Hepatocyte (in vitro differentiated cells): ENCODE results near the gene CALML3. TPM values are rescaled to one million over a fixed set of nuclear protein-coding genes. Genes with fewer than 3 reads are reported as not detected.

Source experiments
- DNase-seq: peaks from one replicate; pipeline ENCODE4 v3.0.0-alpha.2; 2016; ENCODE audit warnings: low spot score
- H2AFZ ChIP-seq: fragments of 200-600 bp; sonication (generic); 2 replicates; pipeline ENCODE4 v1.6.0; 2016; ENCODE audit warnings: antibody characterized with exemption, mild to moderate bottlenecking
- H3K27ac ChIP-seq: fragments of 200-600 bp; sonication (generic); 2 replicates; pipeline ENCODE4 v1.5.1; 2016; ENCODE audit warnings: mild to moderate bottlenecking
- H3K27me3 ChIP-seq: fragments of 200-600 bp; sonication (generic); 2 replicates; pipeline ENCODE4 v1.6.1; 2016
- H3K36me3 ChIP-seq: fragments of 200-600 bp; sonication (generic); replicated peaks from 2 replicates; pipeline ENCODE4 v1.5.1; 2016; ENCODE audit warnings: low read depth; ENCODE audit not compliant: insufficient read depth
- H3K4me1 ChIP-seq: fragments of 200-600 bp; sonication (generic); 2 replicates; pipeline ENCODE4 v1.5.1; 2016; ENCODE audit warnings: mild to moderate bottlenecking, moderate library complexity; ENCODE audit not compliant: insufficient read depth
- H3K4me2 ChIP-seq: fragments of 200-600 bp; sonication (generic); 2 replicates; pipeline ENCODE4 v1.6.0; 2016
- H3K4me3 ChIP-seq: fragments of 200-600 bp; sonication (generic); 2 replicates; pipeline ENCODE4 v1.5.1; 2016; ENCODE audit warnings: mild to moderate bottlenecking
- H3K79me2 ChIP-seq: fragments of 200-600 bp; sonication (generic); 2 replicates; pipeline ENCODE4 v1.6.0; 2017; ENCODE audit warnings: mild to moderate bottlenecking
- H3K9me2 ChIP-seq: fragments of 200-600 bp; sonication (generic); replicated peaks from 2 replicates; pipeline ENCODE4 v1.6.0; 2017; ENCODE audit warnings: mild to moderate bottlenecking; ENCODE audit not compliant: insufficient read depth
- H3K9me3 ChIP-seq: fragments of 200-600 bp; sonication (generic); 2 replicates; pipeline ENCODE4 v1.5.1; 2016; ENCODE audit warnings: low read depth, mild to moderate bottlenecking
- H4K20me1 ChIP-seq: fragments of 200-600 bp; sonication (generic); 2 replicates; pipeline ENCODE4 v1.6.0; 2016; ENCODE audit warnings: mild to moderate bottlenecking; ENCODE audit not compliant: insufficient read depth, poor library complexity, severe bottlenecking
- CTCF ChIP-seq: fragments of 200-600 bp; sonication (generic); IDR thresholded peaks from 2 replicates; pipeline ENCODE4 v1.5.1; 2016; ENCODE audit warnings: antibody characterized with exemption, mild to moderate bottlenecking; ENCODE audit not compliant: poor library complexity
- EZH2 ChIP-seq: fragments of 200-600 bp; sonication (generic); IDR thresholded peaks from 2 replicates; pipeline ENCODE4 v1.6.1; 2016; ENCODE audit warnings: antibody characterized with exemption, mild to moderate bottlenecking, borderline replicate concordance
- EZH2phosphoT487 ChIP-seq: fragments of 200-600 bp; sonication (generic); IDR thresholded peaks from one replicate; pipeline ENCODE4 v1.6.1; 2018; ENCODE audit warnings: antibody characterized with exemption, mild to moderate bottlenecking, low read depth, moderate library complexity; ENCODE audit not compliant: unreplicated experiment, severe bottlenecking
- WGBS: methylation state at CpG from one replicate; pipeline ENCODE4 v1.1.6; 2016; ENCODE audit warnings: low lambda C conversion rate; ENCODE audit errors: missing lambda C conversion rate; 5-methylcytosine and 5-hydroxymethylcytosine counted together
- polyA plus RNA-seq: library from polyadenylated mRNA; unstranded; fragments of >200 nt; fragmentation: Nextera tagmentation; extraction: Ambion mirVana; gene quantifications from 2 replicates; pipeline ENCODE4 v1.2.1, GENCODE V29; 2016
- total RNA-seq: library from RNA; depleted of rRNA; stranded (reverse); fragments of >200 nt; gene quantifications from 2 replicates; pipeline ENCODE4 v1.2.3, GENCODE V29; 2014

CALML3 gene
- total and polyA plus RNA-seq, 2 experiments from 2014 or later = not detected

GRCh38 chr10:5544216-5544805, 19.6 kb downstream of the CALML3 start:
- no peaks in the 10 kb centered on the region for H4K20me1 ChIP-seq
- no peak overlapping the region for H3K4me2 ChIP-seq
- no peaks in the 10 kb centered on the region for H3K36me3 ChIP-seq
- peaks cover 42% of the 10 kb centered on the region for H3K4me1 ChIP-seq
- no peak overlapping the region for H2AFZ ChIP-seq
- H3K27me3 ChIP-seq = no peaks in the 10 kb centered on the region
- no peaks in the 10 kb centered on the region for H3K9me2 ChIP-seq
- no peaks in the 10 kb centered on the region for H3K9me3 ChIP-seq
- DNase-seq = no peak
- WGBS = 87% methylated on average over 6 of the region's 6 CpGs
- no peak overlapping the region for H3K4me3 ChIP-seq
- TF ChIP-seq EZH2 (no peak), EZH2phosphoT487 (no peak), CTCF (no peak)
- no peaks in the 10 kb centered on the region for H3K79me2 ChIP-seq
- H3K27ac ChIP-seq = peak overlapping the region; percentile 100

- WGBS = 88% methylated on average over 1 of the region's 1 CpG
- Histone ChIP-seq H3K4me2 (no peak overlapping the region), H4K20me1 (no peaks in the 10 kb centered on the region), H3K4me3 (no peak overlapping the region), H2AFZ (no peak overlapping the region), H3K36me3 (no peaks in the 10 kb centered on the region), H3K27ac (peak overlapping the region; percentile 100), H3K27me3 (no peaks in the 10 kb centered on the region), H3K9me2 (no peaks in the 10 kb centered on the region), H3K79me2 (no peaks in the 10 kb centered on the region), H3K4me1 (peaks cover 45% of the 10 kb centered on the region), H3K9me3 (no peaks in the 10 kb centered on the region)
- TF ChIP-seq CTCF = no peak
- TF ChIP-seq EZH2phosphoT487 = no peak
- no peak for TF ChIP-seq EZH2
- DNase-seq = no peak
Observed at GRCh38 chr10:5545011-5545410, 20.2 kb downstream of the CALML3 start.

- H3K4me2 ChIP-seq = no peak overlapping the region
- no peaks in the 10 kb centered on the region for H3K9me3 ChIP-seq
- H3K9me2 ChIP-seq = no peaks in the 10 kb centered on the region
- H3K4me1 ChIP-seq = peaks cover 45% of the 10 kb centered on the region
- H3K4me3 ChIP-seq = no peak overlapping the region
- TF ChIP-seq CTCF (no peak), EZH2phosphoT487 (no peak), EZH2 (no peak)
- no peaks in the 10 kb centered on the region for H3K36me3 ChIP-seq
- WGBS = 93% methylated on average over 2 of the region's 2 CpGs
- no peak overlapping the region for H2AFZ ChIP-seq
- DNase-seq = no peak
- no peaks in the 10 kb centered on the region for H3K27me3 ChIP-seq
- H3K79me2 ChIP-seq = no peaks in the 10 kb centered on the region
- H3K27ac ChIP-seq = peak overlapping the region; percentile 100
- H4K20me1 ChIP-seq = no peaks in the 10 kb centered on the region
Observed at GRCh38 chr10:5545426-5545777, 20.6 kb downstream of the CALML3 start.
